HepG2 (cell line): Measurements from ENCODE around the gene S100A10. TPM values are rescaled to one million over a fixed set of nuclear protein-coding genes. Genes with fewer than 3 reads are reported as not detected.

Experiments
- ATAC-seq: fragments of 200-7000 bp; cut with Tn5 transposase; 3 replicates; pipeline ENCODE4 v1.9.1; 2020; ENCODE audit warnings: mild to moderate bottlenecking, moderate library complexity
- BruUV-seq: library from RNA; stranded (reverse); fragments of 400-500 nt; replicated peaks from 2 replicates; lab custom pipeline; 2021; lab: Mats Ljungman, UMichigan
- CTCF ChIA-PET: fragments of 300-600 bp; formaldehyde crosslinking; extraction: SDS; loops from one replicate; lab custom pipeline; 2021; ENCODE audit warnings: low total read pairs, inconsistent platforms, low intra/inter-chr PET ratio; lab: Yijun Ruan, JAX
- POLR2A ChIA-PET: fragments of 350-600 bp; sonication (Branson Sonifier 250); formaldehyde crosslinking; loops from one replicate; lab custom pipeline; 2020; ENCODE audit warnings: antibody characterized with exemption, inconsistent platforms; lab: Yijun Ruan, JAX
- DNase-seq: peaks from one replicate; pipeline ENCODE4 v3.0.0-alpha.2; 2015; ENCODE audit warnings: low spot score
- FAIRE-seq: peaks from 3 replicates; lab custom pipeline; 2011; peaks lifted over from hg19 to GRCh38; lab: Jason Lieb, UNC
- H2AFZ ChIP-seq: one replicate; pipeline ENCODE4 v1.6.1; 2011; ENCODE audit warnings: low read length, inconsistent platforms
- H3K27ac ChIP-seq: fragments of 300-600 bp; 3 replicates; pipeline ENCODE4 v1.8.0; 2011; ENCODE audit warnings: mixed run types, mild to moderate bottlenecking, mixed read lengths, low read length, inconsistent platforms; ENCODE audit not compliant: insufficient read depth; ENCODE audit errors: extremely low read length
- H3K27me3 ChIP-seq, 2 experiments: fragments of 200-600 bp in 1 of 2; 2 replicates in 1 of 2; 3 replicates in 1 of 2; pipeline versions ENCODE4 v1.6.0 to v1.8.0; 2011; ENCODE audit warnings: low read length in 2 of 2, mild to moderate bottlenecking in 2 of 2, moderate library complexity in 2 of 2, inconsistent platforms in 1 of 2; ENCODE audit not compliant: insufficient read depth in 2 of 2, control insufficient read depth in 1 of 2
- H3K36me3 ChIP-seq, 2 experiments: fragments of 200-600 bp in 1 of 2; replicated peaks in 1 of 2; 2 replicates in 1 of 2; 3 replicates in 1 of 2; pipeline versions ENCODE4 v1.5.1 to v1.8.0; 2011; ENCODE audit warnings: low read length in 2 of 2, inconsistent platforms in 1 of 2; ENCODE audit not compliant: insufficient read depth in 2 of 2, control insufficient read depth in 1 of 2
- H3K4me1 ChIP-seq: 2 replicates; pipeline ENCODE4 v1.5.1; 2012; ENCODE audit warnings: low read length, inconsistent platforms; ENCODE audit not compliant: insufficient read depth
- H3K4me2 ChIP-seq: 2 replicates; pipeline ENCODE4 v1.6.0; 2011; ENCODE audit warnings: low read depth, low read length, inconsistent platforms
- H3K4me3 ChIP-seq, 3 experiments: fragments of 200-600 bp in 1 of 3; sonication (generic), shearing (Covaris generic) in 1 of 3; replicated peaks in 1 of 3; 2 replicates each; pipeline ENCODE4 v1.5.1; 2011 to 2016; ENCODE audit warnings: low read length in 3 of 3, inconsistent platforms in 2 of 3, low read depth in 2 of 3, mild to moderate bottlenecking in 2 of 3, control low read depth in 1 of 3, mixed read lengths in 1 of 3; ENCODE audit not compliant: insufficient read depth in 1 of 3
- H3K79me2 ChIP-seq: one replicate; pipeline ENCODE4 v1.6.1; 2011; ENCODE audit warnings: low read length, inconsistent platforms; ENCODE audit not compliant: insufficient read depth
- H3K9ac ChIP-seq: 2 replicates; pipeline ENCODE4 v1.6.0; 2011; ENCODE audit warnings: mild to moderate bottlenecking, low read depth, low read length, inconsistent platforms; ENCODE audit not compliant: insufficient read depth
- H3K9me3 ChIP-seq: 2 replicates; pipeline ENCODE4 v1.5.1; 2012; ENCODE audit warnings: mild to moderate bottlenecking, low read length
- H4K20me1 ChIP-seq: 2 replicates; pipeline ENCODE4 v1.6.0; 2011; ENCODE audit warnings: inconsistent platforms, mild to moderate bottlenecking, low read length, moderate library complexity; ENCODE audit not compliant: insufficient read depth
- ATF7-NPFF ChIP-seq: sonication (generic); formaldehyde crosslinking; IDR thresholded peaks from 2 replicates; pipeline ENCODE4 v1.8.1; 2023; ENCODE audit warnings: mild to moderate bottlenecking, low read depth, missing genetic modification reagents, moderate library complexity
- CENPT ChIP-seq: sonication (generic); formaldehyde crosslinking; IDR thresholded peaks from 2 replicates; pipeline ENCODE4 v1.8.0; 2022; ENCODE audit warnings: low read depth, mild to moderate bottlenecking, moderate library complexity, missing genetic modification reagents
- CTCF ChIP-seq: sonication (generic); formaldehyde crosslinking; IDR thresholded peaks from 2 replicates; pipeline ENCODE4 v1.5.0; 2020; ENCODE audit warnings: mild to moderate bottlenecking, missing genetic modification reagents, moderate library complexity
- ETS1 ChIP-seq: sonication (generic); formaldehyde crosslinking; IDR thresholded peaks from 2 replicates; pipeline ENCODE4 v1.4.0; 2020; ENCODE audit warnings: missing genetic modification reagents
- FUBP1 ChIP-seq: sonication (generic); formaldehyde crosslinking; IDR thresholded peaks from 2 replicates; pipeline ENCODE4 v1.5.1; 2020; ENCODE audit warnings: missing genetic modification reagents, mild to moderate bottlenecking, borderline replicate concordance
- IRF1 ChIP-seq: sonication (generic); formaldehyde crosslinking; IDR thresholded peaks from 2 replicates; pipeline ENCODE4 v1.4.0; 2020; ENCODE audit warnings: low read depth, mild to moderate bottlenecking, missing genetic modification reagents
- IRF2 ChIP-seq: IDR thresholded peaks from 2 replicates; pipeline ENCODE4 v1.6.1; 2018; ENCODE audit warnings: missing genetic modification reagents, missing compliant biosample characterization
- MLLT10 ChIP-seq: sonication (generic); formaldehyde crosslinking; IDR thresholded peaks from 2 replicates; pipeline ENCODE4 v1.4.0; 2020; ENCODE audit warnings: missing genetic modification reagents
- PTBP1 ChIP-seq: fragments of 200-400 bp; formaldehyde crosslinking; IDR thresholded peaks from 2 replicates; pipeline ENCODE4 v1.6.1; 2018; ENCODE audit warnings: low read length, low read depth; ENCODE audit not compliant: poor library complexity, severe bottlenecking
- SOX5 ChIP-seq: IDR thresholded peaks from 2 replicates; pipeline ENCODE4 v1.6.1; 2016; ENCODE audit warnings: borderline replicate concordance
- TBX2 ChIP-seq: sonication (generic); formaldehyde crosslinking; IDR thresholded peaks from 2 replicates; pipeline ENCODE4 v1.5.0; 2020; ENCODE audit warnings: missing genetic modification reagents, mild to moderate bottlenecking, borderline replicate concordance
- TEF ChIP-seq: sonication (generic); formaldehyde crosslinking; IDR thresholded peaks from 2 replicates; pipeline ENCODE4 v1.5.0; 2020; ENCODE audit warnings: missing genetic modification reagents
- ZNF326 ChIP-seq: sonication (generic); formaldehyde crosslinking; IDR thresholded peaks from 2 replicates; pipeline ENCODE4 v1.4.0; 2020; ENCODE audit warnings: missing genetic modification reagents, borderline replicate concordance
- ZNF572 ChIP-seq: sonication (generic); formaldehyde crosslinking; IDR thresholded peaks from 2 replicates; pipeline ENCODE4 v1.5.1; 2020; ENCODE audit warnings: mild to moderate bottlenecking, missing genetic modification reagents
- WGBS: methylation state at CpG from one replicate; pipeline ENCODE4 v1.1.6; 2017; ENCODE audit warnings: low lambda C conversion rate; 5-methylcytosine and 5-hydroxymethylcytosine counted together
- in situ Hi-C: cut with HindIII; loops from 2 replicates; pipeline ENCODE4 v1.10.0; 2017; ENCODE audit warnings: low pct_unique_long_range_greater_than_20kb; ENCODE audit not compliant: extremely low pct_ligation_motif_present
- intact Hi-C: fragments of 100-400 bp; cut with micrococcal nuclease; formaldehyde crosslinking; loops from one replicate; pipeline ENCODE4 v1.10.0; 2022; ENCODE audit not compliant: unreplicated experiment
- polyA plus RNA-seq, 8 experiments: library from polyadenylated mRNA; depleted of rRNA in 3 of 8; stranded (reverse) in 7 of 8; unstranded in 1 of 8; fragments of >200 nt; fragmentation: Illumina TruSeq in 4 of 8; extraction: Trizol in 4 of 8; gene quantifications; 2 replicates each; pipeline versions ENCODE4 v1.2.1 to v1.2.3, GENCODE V29; 2011 to 2016; ENCODE audit warnings: low read depth in 4 of 8, missing spikeins in 1 of 8, mixed read lengths in 1 of 8; ENCODE audit not compliant: insufficient read depth in 1 of 8
- total RNA-seq, 5 experiments: library from RNA; depleted of rRNA; stranded (reverse); fragments of >200 nt; fragmentation: Illumina TruSeq; extraction: Trizol; gene quantifications; 2 replicates each; pipeline ENCODE4 v1.2.3, GENCODE V29; 2016; ENCODE audit warnings: low read depth in 1 of 5
- TF ChIP-seq, protein P1 (sequence below): IDR thresholded peaks from 2 replicates; pipeline ENCODE4 v1.6.1; 2016; ENCODE audit warnings: mild to moderate bottlenecking

Gene S100A10
- total and polyA plus RNA-seq, 2 of the 13 experiments (the other 11 are each of a cell fraction or from before 2014, with no cell fraction given), result 16.8 to 28.7 TPM

GRCh38 chr1:151994956-151995355 is 1.3 kb upstream of the S100A10 start:
- Histone ChIP-seq H3K4me3 (no peak overlapping the region), H3K36me3 (no peaks in the 10 kb centered on the region), H3K4me1 (peaks cover 45% of the 10 kb centered on the region), H2AFZ (no peak overlapping the region), H3K27ac (no peak overlapping the region), H4K20me1 (peaks cover 23% of the 10 kb centered on the region), H3K4me2 (no peak overlapping the region), H3K79me2 (peaks cover 32% of the 10 kb centered on the region), H3K9ac (no peak overlapping the region), H3K27me3 (no peaks in the 10 kb centered on the region; a peak in 1 of 5 replicates), H3K9me3 (no peaks in the 10 kb centered on the region)
- intact Hi-C loops (no loop called here), in situ Hi-C loops (loop anchor here (5.0 kb wide), 2 partner anchors 33 to 63 kb away; no protein-coding TSS in a partner anchor)
- FAIRE-seq, result no peak
- no peak for ATAC-seq
- POLR2A ChIA-PET, result interaction anchor here (1.9 kb wide), 1 partner anchor 19 kb away, joined by 6 read pairs; no protein-coding TSS in a partner anchor
- CTCF ChIA-PET, result interaction anchor here (2.3 to 4.5 kb wide), 2 partner anchors 26 to 61 kb away, joined by 9 to 59 read pairs; no protein-coding TSS in a partner anchor
- WGBS, result 56% methylated on average over 6 of the region's 6 CpGs
- BruUV-seq, result no TSS peak
- DNase-seq, result no peak
- TF ChIP-seq ZNF326, result no peak
- TF ChIP-seq ATF7-NPFF (CRISPR knock-in tag), result no peak
- TF ChIP-seq TBX2 (CRISPR knock-in tag), result no peak
- TF ChIP-seq FUBP1 (CRISPR knock-in tag), result no peak
- TF ChIP-seq ETS1 (CRISPR knock-in tag), result no peak
- no peak for TF ChIP-seq CENPT (CRISPR knock-in tag)
- no peak for TF ChIP-seq ZNF572 (CRISPR knock-in tag)
- no peak for TF ChIP-seq MLLT10 (CRISPR knock-in tag)
- TF ChIP-seq SOX5 (CRISPR knock-in tag), result no peak
- no peak for TF ChIP-seq IRF1 (CRISPR knock-in tag)
- TF ChIP-seq IRF2, result no peak
- TF ChIP-seq, protein P1, sequence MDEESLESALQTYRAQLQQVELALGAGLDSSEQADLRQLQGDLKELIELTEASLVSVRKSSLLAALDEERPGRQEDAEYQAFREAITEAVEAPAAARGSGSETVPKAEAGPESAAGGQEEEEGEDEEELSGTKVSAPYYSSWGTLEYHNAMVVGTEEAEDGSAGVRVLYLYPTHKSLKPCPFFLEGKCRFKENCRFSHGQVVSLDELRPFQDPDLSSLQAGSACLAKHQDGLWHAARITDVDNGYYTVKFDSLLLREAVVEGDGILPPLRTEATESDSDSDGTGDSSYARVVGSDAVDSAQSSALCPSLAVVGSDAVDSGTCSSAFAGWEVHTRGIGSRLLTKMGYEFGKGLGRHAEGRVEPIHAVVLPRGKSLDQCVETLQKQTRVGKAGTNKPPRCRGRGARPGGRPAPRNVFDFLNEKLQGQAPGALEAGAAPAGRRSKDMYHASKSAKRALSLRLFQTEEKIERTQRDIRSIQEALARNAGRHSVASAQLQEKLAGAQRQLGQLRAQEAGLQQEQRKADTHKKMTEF (CRISPR knock-in tag), result no peak
- TF ChIP-seq TEF (CRISPR knock-in tag), result no peak
- TF ChIP-seq PTBP1, result no peak
- TF ChIP-seq CTCF, result no peak
